Astrocyte of the hippocampus (primary cell): ENCODE data around the gene RAVER1.
A peak's percentile ranks its signal among the peaks of the same experiment; 100 is the strongest.
"Not testable (repeated sequence)": the region's sequence is repeated elsewhere in the genome, so short reads cannot be mapped to it uniquely, and the experiment has no call there.

ENCODE experiments used
- DNase-seq: peaks from one replicate; pipeline ENCODE4 v3.0.0; 2011; ENCODE audit warnings: low read depth, low spot score

Gene RAVER1

DNA sequence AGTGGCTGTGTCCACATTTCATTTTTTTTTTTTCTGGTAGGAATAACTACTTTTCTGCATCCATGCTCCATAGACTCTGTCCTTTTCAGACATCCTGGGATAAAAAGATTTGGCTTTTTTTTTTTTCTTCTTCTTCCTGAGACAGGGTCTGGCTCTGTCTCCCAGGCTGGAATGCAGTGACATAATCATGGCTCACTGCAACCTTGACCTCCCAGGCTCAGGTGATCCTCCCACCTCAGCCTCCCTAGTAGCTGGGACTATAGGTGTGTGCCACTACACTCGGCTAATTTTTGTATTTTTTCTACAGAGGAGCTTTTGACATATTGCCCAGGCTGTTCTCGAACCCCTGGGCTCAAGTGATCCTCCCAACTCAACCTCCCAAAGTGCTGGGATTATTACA is 10.2 kb upstream of the RAVER1 start:
- DNase-seq: no peak

DNA sequence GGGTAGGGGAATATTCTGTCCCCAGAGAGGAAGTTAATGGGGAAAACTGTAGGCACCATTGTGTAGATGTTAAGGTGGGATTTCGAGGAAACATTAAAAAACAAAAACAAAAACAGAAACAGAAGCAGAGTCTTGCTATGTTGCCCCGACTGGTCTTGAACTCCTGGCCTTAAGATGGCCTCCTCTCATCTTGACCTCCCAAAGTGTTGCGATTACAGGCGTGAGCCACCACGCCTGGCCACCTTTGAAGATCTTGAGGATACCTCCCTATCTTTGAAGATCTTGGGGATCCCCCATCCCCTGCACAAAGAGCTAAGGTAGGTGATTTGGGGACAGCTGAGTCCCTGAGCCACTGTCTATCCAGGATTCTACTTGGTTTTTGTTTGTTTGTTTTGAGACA is 6.6 kb upstream of the RAVER1 start:
- DNase-seq: no peak

DNA sequence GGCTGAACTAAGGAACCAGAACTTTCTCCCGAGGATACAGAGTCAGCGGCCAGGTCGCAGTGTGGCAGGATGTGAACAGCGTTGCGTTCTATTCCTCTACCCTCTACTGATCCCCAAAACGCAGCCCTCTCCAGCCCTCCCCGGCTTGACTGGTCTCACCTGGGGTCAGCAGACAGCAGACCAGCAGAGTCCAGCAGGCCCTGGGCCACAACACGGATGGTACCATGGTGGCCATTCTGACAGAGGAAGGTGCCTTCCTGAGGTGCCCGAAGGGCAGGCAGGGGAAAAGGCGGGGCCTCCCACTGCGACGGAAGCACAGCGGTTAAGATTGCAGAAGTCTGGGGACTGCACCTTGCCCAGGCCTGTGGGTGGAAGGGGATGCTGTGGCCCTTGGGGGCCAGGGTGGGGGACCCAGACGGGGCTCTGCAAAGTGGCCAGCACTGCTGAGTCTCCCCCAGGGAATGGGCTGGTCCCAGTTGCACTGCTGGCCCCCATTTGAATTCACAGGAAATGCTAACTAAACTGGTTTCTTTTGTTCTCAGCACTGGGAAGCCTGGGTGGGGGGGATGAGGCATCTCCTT is 6.1 kb upstream of the RAVER1 start, which contains the start of gene ICAM3:
Gene ICAM3 (minus strand): TSS at position 245 of the 581 bp plus-strand sequence. CDS start 10 bp downstream, at position 235.
- DNase-seq: no peak

DNA sequence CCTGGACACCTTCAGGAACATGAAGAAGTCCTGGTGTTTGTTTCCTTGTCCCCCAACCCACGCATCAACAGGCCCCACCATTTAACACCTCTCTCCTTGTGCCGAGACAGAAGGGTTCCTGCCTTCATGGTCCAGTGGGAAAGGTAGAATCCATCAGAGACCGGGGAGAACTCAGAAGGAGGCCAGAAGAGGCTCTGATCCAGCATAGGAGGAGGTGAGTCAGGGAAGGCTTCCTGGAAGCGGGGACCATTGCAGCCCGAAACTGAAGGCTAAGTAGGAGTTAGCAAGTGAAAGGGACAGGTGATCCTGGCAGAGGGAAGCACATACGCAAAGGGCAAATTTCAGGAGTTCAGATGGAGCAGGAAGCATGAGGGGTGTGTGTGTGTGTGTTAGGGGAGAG is 5.6 kb upstream of the RAVER1 start:
- DNase-seq: no peak

DNA sequence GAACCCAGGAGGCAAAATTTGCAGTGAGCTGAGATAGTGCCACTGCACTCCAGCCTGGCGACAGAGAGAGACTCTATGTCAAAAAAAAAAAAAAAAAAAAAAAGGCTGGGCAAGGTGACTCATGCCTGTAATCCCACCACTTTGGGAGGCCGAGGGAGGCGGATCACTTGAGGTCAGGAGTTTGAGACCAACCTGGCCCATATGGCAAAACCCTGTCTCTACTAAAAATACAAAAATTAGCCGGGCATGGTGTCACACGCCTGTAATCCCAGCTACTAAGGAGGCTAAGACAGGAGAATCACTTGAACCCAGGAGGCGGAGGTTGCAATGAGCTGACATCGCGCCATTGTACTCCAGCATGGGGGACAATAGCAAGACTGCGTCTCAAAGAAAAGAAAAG is 3.4 kb upstream of the RAVER1 start:
- not testable (repeated sequence) for DNase-seq

DNA sequence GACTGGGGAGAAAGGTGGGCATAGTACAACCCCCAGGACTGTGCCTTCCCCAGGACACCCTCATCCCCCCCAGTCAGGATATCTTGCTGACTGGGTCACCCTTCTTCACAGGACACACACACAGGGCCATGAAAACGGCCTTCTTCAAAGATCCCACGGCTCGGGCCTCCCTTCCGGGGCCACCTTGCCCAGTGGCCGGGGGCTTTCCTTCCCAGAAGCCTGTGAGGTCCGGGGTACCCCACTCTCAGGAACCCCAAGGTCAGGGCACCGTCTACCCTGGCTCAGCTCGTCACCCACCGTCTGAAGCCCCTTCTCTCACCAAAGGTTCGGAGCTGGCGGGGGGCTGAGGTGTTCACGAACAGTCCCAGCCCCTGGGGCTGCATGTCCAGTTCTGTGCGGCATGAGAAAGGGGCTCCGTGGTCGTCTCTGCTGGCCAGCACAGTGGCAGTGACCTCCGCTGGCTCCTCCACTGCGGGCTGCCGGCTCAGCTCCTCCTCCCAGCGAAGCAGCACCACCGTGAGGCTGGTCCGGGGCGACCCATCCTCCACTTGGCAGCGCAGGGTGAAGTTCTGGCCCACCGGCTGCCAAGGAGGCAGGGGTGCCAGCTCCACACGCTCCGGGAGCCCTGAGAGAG is 2.1 kb upstream of the RAVER1 start:
- no peak for DNase-seq

DNA sequence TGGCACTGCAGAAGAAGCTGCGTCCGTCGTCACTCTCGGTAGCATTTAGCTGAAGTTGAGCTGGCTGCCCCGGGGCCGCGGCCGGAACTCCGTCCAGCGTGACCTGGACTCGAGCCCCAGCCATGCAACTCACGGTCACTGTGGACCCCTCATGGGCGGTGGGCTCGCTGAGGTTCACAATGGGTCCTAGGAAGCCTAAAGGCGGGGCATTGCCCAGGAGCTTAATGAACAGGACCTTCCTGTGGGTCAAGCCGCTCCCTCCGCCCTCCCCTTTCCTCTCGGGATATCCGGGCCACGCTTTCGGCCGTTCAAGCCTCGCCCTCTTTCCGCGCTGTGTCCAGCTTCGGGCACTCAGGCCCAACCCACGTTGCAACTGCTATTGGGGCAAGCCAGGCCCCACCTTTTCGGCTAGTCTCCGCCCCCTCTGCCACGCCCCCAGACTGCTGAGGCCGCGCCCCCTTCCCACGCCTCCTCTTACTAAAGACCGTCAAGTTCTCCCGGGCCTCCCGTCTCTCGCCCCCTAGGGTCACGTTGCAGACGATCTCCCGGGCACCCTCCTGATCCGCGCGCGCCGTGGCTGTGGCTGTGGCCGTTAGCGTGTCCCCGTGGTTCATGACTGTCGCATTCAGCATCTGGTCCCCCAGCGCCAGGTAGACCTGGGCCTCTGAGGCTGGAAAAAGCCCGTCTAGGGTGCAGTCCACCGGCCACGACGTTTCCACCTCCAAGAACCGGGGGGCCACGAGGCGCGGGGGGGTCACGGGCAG is 1.4 kb upstream of the RAVER1 start:
- DNase-seq: peak; percentile 96

DNA sequence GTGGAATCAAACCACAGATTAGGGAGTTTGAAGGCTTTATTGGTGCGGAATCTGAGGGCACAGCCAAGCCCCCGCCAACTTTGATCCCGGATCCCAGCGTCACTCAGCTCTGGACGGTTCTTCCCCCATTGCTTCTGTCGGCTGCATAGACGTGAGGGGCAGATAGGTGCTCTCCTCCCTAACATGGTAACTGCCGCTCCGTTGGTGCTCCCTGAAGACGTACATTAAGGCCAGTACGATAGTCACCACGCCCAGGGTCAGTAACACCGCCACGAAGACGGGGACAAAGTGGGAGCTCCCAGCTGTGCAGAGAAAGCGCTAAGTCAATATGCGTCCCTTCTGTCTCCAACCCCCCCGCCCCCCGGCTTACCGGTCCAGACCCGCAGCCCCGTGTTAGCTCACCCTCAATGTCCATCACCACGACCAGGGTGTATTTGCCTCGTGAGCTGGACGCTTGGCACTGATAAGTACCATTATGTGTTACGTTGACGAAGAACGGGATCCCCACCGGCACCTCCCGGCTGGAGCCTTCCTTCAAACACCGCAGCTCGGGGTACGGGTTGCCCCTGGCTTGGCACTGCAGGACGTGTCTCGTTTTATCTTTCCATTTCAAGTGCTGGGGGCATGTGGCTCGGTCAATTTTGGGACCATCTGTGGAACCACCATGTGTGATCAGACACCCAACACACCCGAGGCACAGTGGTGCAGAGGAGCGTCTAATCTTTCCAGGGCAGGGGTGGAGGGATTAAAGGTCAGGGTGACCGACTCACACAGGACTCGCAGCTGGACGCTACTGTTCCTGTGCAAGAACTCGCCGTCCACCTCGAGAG is 644 bp upstream of the RAVER1 start:
- peak; percentile 38 for DNase-seq

DNA sequence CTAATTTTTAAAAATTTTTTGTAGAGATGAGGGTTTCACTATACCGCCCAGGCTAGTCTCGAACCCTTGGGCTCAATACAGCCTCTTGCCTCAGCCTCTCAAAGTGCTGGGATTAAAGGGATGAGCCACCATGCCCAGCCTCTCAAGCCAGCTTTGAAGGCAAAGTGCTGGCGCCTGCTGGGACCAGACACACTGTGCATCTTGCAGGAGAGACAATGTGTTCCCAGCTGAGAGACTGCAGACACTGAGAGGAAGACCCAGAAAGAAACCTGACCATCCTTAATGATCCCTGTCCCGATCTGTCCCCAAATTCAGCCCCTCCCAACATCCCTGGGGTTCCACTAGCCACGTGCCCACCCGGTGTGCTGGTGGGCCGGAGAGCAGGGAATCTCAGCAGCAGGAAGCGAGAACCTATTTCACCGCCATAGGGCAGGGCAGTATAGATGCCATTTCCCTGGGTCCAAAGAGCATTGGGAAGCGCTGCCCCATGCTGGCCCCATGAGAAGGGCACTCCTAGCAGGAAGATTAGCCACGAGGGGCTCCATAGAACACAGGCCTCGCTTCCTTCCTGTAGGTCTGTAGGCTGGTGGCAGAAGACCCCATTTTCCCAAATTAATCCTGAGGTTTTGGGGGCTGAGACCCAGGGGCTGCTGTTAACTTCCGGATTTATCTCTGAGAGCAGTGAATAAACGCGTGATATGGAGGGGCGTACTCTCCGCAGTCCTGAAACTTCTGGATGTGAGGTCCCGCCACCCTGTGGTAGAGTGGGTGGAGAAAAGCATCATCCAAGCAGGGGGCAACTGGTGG is 968 bp downstream of the RAVER1 start:
- DNase-seq: no peak

DNA sequence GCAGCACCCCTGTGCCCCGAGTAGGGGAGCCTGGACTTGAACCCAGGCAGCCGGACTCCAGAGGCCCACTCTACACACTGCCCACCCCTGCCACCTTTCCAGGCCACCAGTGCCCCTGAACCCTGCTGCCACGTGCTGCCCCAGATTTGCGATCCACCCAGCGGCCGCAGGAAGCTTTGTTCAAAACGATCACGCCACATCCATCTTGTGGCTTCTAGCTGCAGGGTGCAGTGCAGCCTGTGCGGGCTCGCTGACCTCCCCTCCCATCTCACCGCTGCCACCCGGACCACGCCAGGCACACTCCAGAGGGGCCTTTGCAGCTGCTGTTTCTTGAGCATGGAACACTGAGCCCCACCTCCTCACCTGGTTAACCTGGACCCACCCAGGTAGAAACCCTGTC is 3.8 kb downstream of the RAVER1 start:
- DNase-seq: no peak

DNA sequence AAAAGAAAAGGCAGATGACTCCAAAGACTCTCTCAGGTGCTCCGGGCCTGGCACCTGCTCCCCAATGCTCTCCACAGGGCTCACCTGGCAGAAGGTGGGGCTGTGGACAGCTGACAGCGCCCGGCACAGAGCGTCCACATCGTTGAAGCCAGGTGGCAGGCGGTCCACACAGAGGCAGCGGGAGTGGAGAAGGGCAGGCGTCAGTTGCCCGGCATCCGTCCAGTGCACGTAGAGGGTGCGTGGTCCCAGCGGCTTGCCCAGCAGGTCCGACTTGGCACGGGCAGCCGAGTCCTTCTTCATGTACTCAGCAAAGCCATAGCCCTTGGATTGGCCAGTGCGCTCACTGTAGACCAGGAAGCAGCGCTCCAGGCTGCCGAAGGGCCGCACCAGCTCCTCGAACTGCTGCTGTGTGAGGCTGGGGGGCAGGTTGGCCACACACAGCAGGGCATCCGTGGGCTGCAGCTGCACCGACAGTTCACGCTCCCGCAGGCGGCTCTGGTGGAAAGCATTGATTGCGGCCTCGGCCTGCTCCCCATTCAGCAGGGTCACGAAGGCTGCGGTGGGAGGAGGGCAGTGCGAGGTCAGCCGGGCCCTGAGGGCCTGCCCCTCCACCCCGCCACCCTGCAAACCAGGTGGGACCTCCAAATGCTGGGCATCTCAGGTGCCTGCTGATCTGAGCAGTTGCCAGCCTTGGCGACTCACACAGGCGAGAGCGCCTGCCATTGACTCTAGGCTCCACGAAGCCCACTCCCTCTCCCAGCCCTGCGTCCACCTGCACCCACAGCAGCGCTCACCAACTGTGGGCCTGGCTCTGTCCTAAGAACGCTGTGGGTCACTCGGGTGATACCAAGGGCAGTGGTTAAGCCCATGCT is 4.5 kb downstream of the RAVER1 start:
- DNase-seq: no peak

DNA sequence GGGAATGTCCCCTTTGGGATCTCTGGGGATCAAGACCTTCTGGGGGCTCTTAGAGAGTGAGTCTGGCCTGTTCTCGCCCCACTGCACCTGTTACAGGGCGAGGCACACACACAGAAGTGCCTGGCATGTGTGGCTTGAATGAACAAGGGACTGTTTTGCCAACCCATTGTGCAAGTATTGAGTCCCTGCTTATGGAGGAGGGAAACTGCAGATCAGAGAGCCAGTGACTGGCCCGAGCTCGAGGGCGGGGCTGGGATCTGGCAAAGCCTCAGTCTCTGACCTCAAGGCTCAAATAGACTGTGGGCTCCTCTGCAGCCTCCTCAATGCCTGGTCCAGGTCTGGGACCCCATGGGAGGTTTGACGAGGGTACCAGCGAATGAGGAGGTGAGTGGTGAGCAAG is 5.5 kb downstream of the RAVER1 start:
- DNase-seq: no peak

DNA sequence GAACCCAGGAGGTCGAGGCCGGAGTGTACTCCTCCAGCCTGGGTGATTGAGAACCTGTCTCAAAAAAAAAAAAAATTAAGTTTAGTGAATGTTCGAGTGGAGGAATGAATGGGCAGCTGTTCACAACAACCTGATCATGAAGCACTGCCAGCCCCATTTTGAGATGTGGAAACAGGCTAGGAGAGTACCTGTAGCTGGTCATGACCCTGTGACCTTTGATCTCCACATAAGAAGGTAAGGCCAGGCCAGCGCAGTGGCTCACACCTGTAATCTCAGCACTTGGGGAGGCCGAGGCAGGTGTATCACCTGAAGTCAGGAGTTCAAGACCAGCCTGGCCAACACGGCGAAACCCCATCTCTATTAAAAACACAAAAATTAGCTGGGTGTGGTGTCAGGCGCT is 7.6 kb downstream of the RAVER1 start:
- DNase-seq: no peak

DNA sequence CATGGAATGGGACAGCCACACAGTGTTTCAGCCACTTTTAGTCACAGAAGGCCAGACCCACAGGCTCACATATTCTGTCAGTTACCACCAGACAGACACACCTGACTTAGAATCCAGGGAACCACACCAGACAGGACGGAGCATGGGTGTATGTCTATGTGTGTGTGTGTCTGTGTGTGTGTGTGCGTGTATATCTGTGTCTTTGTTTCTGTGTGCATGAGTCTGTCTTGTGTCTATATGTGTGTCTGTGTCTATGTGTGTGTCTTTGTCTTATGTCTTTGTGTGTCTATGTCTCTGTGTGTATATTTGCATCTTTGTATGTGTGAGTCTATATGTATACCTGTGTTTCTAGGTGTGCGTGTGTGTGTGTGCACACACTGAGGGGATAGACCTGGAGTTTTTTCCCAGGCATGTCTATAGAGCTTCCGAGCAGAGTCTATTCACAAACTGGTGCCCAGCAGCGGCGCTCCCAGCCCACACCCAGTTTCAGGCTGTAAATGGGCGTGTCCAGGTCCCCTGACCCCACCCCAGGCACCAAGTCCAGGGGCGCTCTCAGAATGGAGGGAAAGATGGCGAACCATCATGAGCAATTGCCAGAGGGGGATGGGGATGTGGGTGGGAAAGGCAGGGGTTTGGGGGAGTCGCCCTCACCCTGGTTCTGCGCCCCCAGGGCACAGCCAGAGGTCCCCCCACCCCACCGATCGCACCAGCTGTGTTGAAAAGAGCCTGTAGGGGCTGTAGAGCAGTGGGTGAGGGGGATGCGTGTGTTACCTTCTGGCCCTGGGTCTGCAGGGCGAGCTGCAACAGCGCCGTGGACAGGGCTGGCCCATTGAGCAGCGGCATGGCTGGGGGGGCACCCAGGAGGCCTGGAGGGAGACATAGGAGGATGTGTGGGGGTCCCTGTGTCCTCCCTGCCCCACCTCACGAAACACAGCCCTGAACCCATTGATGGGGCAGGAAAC is 11.2 kb downstream of the RAVER1 start:
- no peak for DNase-seq

DNA sequence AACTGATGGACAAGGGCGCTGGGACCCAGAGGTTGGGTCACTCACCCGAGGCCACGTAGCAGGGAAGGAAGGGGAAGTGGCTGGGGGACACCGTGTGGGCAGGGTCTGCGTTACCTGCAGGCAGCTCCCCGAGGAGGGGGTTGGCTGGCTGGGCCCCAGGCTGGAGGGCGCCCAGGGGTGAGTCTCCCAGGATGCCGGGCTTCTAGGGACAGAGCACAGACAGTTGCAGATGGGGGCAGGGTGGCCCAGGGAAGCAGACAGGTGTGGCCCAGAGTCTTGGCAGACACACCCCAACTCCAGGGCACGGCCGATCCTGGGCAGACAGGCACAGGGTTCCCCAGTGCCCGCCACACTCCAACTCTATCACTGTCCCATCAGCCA is 11.9 kb downstream of the RAVER1 start:
- DNase-seq: no peak

DNA sequence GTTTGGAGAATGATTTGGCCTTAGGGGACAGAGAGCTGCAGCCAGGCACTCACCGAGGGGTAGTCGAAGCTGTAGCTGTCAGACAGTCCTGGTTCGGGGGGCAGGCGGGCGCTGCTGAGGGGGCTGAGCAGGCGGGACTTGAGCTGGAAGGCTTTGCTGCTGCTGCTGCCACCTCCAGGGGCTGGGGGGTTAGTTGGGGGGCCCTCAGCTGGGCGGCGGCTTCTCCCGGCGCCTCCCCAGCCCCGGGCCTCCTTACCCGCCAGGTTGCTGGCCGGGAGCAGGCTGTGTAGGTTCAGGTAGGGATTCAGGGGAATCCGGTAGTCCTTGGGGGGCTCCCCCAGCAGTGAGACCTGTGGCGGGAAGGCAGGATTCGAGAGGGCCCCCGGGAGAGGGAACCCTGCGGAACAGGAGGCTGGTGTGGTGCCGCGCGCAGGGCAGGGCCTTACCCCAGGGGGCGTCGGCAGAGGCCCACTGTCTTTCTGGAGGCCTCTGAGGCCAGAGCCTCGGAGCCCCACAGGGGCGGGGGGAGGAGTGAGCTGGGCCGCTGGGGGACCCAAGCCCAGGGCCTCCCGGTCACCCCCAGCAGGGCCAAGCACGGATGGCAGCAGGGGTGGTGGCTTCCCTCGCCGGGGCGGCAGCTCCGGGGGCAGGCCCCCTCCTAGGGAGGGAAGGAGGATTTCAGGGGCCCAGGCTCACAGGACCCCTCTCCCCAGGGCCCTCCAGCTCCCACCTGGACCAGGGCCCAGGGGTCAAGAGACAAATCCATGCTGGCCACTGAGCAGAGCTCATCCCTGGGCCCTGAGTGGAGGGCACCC is 12.5 kb downstream of the RAVER1 start:
- DNase-seq: no peak

DNA sequence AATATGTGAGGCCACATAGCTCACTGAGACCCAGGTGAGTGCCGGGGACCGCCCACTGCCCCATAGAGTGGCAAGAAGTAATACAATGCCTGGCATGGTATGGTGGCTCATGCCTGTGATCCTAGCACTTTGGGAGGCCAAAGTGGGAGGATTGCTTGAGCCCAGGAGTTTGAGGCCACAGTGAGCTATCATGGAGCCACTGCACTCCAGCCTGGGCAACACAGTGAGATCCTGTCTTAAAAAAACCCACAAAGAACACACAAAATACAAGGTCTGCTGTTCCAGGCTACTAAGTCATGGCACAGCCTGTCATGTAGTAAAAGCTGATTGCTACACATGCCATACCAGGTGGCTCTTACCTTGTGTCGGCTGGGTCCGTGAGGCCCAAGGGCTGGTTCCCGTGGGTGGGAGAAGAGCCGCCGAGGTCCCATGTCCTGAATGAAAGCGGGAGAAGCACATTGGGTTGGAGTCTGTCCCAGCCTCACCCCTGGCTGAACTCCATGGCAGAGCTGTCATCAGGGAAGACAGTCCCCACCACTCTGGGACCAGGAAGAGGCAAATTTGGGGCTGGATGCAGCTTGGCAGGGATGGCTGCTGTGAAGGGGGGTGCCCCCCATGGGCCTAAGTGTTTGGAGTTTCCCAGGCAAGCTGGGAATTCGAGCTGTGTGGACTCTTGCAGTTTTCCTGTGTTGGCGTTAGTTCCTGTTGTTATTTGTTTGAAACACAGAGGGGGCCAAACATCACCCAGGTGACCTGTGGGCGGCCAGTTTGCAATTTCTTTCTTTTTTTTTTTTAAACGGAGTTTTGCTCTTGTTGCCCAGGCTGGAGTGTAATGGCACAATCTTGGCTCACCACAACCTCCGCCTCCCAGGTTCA is 14.3 kb downstream of the RAVER1 start:
- DNase-seq: no peak
